ENCODE measurements around the gene MST1.

The MST1 gene

DNA sequence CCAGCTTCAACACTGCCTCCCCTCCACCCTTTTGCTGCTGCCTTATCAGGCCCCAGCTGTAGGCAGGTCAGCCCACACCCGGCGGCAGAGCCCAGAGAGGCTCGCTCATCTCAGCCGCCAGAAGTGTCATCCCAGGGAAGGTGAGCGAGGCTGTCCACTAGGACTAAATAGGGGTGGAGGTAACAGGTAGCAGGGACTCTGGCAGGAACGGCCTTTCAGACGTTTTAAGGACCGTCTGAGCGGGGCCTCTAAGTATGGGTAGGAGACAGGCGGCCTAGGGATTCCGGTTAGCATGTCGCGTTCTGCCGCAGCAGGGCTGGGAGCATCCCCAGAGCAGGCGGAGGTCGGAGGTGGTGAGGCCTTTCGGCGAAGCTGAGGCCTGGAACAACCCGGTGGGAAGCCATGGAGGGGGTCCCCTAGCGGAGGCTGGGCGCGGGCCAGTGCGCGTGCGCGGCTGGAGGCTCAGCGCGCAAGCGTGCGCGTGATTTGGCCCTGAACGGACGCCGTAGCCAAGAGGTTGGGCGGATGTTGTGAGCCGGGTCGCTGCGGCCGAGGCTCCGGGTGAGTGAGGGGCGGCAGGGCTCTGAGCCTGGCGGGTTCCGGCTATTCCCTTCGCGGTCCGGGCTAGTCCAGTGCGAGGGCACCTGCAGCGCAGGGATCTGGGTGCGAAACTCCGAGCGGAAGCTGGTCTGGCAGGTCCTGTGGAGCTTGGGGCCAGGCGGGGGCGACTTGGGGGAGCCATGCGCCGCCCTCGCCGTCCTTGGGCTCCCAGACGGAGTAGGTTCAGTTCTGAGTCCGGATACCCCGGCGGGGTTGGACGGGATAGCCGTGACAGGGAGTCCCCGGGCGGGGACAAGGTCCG, at the start of gene MST1, which contains the start of gene RNF123:
Gene MST1 (minus strand): TSS at position 429 of the 862 bp plus-strand sequence. CDS start 783 bp downstream, outside the sequence.
Gene RNF123 (plus strand): TSS at position 512 of the 862 bp plus-strand sequence. CDS start 1,609 bp downstream, outside the sequence.
- DNase-seq = no peak

DNA sequence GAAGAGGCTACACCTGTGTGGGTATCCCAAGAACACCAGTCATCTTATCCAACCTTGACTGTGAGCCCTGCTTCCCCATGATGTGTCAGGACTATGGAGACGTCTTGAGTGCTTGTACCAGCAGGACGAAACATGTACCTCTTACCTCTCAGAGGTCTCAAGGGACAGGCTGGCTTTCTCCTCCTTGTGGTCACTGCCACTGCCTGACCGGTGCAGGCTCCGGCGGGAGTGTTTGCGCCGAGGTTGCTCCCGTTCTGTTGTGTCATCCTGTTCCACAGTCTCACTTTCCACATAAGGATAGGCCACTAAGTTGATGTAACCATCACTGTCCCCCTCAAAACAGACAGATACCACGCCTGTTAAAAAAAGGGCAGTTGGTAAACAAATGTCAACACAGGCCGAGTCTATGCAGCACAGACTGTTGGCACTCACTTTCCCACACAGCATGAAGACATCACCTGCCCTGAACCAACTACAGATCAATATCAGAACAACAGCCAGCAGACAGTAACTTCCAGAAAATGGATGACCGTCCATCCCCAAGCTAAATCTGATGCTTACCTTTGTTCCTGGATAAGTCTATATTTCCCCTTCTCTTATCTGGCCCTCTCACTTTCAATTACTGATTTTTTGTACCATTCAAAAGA, 48.9 kb upstream of the MST1 start:
- no peak for DNase-seq

DNA sequence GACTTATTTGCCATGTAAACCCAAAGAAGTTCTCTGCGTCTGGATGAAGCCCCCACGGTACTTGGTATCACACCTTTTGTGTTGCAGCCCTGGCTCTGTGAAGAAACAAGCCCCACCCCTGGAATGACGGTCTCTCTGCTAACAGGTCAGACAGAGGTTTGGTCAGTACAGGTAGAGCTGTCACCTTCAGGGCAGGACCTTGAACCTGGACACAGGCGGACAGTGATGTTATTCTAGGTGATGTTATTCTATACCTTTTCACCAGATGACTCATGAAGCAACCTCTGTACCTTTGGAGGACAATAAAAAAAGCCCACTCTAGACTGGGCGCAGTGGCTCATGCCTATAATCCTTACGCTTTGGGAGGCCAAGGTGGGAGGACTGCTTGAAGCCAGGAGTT, 45.5 kb upstream of the MST1 start:
- no peak for DNase-seq

DNA sequence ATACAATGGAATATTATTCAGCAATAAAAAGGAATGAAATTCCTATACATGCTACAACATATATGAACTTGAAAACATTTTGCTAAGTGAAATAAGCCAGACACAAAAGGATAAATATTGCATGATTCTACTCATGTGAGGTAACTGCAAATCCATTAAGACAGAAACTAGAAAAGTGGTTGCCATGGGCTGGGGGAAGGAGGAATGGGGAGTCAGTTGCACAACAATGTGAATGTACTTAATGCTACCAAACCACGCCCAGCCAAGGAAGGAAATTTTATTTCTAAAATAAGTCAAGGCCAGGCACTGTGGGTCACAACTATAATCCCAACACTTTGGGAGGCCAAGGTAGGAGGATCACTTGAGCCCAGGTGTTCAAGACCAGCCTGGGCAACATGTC, 44.3 kb upstream of the MST1 start:
- no peak for DNase-seq

DNA sequence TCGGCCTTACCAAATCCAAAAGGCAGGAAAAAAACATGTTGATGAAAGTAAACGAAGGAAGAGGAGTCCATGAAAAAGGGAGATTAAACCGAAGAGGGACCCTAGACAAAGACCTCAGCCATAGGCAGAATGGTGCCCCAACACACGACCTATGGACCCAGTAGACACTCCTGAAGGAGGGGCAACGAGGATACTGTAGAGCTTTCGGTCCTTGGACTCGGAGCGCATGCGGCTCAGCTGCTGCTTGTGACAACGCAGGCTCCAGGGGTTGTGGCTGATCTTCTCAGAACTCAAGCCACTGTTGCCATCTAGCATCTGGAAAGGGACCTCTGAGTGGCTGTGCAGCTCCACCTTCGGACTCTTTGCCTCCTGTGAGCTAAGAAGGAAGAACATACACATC, 43.3 kb upstream of the MST1 start:
- no peak for DNase-seq

DNA sequence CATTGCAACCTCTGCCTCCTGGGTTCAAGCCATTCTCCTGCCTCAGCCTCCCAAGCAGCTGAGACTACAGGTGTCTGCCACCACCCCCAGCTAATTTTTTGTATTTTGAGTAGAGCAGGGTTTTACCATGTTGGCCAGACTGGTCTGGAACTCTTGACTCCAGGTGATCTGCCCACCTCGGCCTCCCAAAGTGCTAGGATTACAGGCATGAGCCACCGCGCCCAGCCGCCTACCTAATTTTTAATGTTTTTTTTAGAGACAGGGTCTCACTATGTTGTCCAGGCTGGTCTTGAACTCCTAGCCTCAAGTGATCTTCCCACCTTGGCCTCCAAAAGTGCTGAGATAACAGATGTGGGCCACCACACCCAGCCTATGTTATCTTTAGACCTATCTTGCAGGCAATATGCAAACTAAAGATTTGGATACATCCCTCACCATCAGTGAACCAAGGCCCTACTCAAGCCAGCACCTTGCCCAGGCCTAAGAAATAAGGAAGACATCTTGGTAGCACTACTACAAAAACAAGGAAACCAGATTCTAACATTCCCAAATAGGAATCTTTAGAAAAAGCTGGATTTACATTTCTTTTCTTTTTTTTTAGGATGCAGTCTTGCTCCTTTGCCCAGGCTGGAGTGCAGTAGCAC, 40.8 kb upstream of the MST1 start:
- no peak for DNase-seq

DNA sequence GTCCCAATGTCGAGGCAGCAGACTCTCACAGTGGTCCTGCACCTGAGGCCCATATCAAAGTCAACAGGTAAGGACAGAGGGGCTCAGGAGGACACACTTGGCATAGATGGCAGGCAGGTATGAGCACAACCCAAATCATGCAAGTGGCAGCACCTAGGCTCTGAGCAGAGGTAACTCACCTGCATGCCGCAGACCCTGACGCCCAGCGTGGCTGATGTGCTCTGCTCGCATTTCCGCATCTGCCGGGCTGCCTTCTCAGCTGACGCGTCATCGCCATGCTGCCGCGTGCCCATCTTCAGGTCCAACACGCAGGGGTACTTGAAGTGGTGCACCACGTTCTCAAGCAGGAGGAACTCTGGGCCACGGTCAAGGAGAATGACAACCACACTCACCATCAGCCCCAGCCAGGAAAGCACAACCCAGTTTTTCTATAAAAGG, 38.7 kb upstream of the MST1 start:
- no peak for DNase-seq

DNA sequence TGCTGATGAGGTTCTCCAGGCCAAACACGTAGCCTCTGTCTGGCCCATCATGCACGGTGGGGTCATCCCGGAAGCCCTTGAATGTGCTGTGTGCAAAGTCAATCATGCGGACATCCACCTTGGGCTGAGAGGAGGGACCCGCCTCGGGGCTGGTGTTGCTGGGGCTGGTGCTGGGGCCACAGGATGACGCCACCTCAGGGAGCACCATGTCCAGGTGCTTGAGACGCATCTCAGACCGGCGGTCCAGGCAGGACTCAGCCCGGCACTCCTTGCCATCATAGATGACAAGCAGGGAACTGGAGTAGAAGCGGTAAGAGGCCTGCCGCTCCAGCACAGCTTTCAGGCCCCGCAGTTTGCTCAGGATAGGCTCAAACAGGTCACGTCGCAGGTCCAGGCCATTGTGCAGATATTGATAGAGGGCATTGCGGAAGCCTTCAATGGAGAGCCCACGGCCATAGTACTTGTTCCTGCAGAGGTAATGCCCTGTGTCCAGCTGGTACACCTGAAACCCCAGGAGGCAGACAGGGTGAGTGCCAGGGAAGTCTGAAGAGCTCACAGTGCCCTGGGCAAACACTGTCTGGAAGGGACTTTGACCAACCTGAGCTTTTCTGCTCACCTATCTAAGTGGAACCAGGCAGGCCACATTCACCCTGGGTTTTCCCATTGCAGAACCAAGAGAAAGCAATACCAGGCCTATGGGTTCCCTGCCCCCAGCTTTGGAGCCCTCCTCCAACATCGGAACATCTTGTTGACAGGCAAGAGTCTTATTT, 38.1 kb upstream of the MST1 start:
- DNase-seq = no peak

DNA sequence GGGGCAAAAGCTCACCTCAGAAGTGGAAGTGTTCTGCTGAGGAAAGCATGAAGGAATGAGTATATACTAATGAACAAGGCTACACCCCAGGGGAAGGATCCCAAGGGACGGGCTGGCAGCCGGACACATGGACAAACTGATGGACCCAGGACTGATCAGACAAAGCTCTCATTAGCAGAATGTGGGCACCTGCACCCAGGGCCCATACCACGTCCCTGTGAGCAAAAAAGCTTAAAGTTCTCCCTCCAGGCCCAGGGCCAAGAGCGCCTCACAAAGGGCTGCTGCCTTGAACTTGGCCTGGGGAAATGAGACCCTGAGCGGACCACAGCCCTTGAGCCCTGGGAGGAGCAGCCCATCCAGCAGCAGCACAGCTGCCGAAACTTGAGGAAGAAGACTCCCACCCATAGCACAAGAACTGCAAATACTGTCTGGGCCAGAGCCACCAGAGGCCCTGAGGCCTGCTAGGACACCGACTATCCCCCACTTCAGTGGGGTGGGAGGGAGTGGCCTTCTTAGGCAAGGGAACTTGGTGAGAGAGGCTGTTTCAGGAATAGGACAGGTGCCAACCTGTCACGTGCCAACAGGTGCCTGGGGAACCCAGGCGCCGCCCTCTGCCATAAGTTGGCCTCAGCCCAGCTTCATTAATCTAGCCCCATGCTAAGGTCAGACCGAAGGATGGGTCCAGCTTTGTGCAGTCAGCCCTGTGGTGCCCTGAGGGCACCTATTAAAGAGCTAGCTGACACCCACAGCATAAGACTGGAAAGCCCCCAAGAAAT, 36.8 kb upstream of the MST1 start:
- no peak for DNase-seq

DNA sequence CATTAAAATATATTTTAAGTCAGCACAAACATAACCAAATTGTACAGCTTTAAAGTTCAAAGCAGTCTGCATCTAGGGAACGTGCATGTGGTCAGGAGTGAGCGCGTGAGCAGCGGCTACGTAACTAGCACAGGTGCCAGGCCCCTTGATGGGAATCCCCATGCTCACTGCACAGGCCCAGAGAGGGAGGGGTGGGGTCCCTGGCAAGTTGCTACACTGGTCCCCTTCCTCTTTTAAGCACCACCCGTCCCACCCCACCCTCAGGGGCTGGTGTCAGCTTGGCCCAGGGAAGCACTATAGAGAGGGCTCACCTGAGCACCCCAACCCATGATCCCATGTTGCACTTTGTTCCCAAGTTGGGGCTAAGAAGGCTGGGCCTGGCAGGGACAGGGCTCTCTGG, 35.3 kb upstream of the MST1 start:
- DNase-seq = no peak

DNA sequence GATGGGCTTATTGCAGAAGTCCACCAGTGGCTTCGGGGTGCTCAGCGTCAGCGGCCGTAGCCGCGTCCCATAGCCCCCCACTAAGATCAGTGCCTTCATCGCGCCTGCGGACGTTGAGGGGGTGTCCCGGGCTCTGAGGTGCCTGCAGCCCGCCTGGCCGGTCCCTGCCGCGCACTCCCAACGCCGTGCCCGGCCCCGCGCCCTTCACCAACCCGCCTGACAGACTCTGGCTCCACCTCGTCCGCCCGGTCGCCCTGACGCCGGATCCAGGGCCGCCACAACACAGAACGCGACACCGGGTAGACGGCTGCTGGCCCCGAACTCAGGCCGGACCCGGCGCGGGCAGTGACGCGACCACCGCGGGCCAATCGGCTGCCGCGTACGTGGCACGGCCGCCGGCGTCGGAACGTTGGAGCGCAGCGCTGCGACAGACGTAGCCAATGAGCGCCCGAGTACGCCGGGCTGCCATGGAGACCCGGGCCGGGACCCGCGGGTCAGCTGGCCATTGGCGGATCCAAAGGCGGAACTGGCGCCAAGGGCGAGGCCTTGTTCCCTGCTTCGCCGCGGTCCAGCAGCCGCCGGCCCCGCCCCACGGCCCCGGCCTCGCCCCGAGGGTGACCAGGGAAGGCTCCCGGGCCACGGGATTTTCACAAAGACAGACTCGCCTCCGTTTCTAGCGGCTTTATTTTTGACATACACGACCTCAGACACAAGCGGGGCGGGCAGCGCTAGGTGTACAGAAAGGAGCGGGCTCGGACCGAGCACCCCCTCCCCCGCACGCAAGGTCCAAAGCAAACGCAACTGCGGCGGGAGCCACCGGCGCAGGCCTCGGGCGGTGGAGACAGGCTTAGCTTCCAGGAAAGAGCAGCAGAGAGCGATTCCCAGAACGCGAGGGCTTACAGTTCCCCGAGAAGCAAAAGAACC, 34.6 kb upstream of the MST1 start, which contains the start of gene GMPPB:
Gene GMPPB (minus strand): TSS at position 324 of the 924 bp plus-strand sequence. CDS start 225 bp downstream, at position 99.
- DNase-seq = peak; percentile 88 to 95

DNA sequence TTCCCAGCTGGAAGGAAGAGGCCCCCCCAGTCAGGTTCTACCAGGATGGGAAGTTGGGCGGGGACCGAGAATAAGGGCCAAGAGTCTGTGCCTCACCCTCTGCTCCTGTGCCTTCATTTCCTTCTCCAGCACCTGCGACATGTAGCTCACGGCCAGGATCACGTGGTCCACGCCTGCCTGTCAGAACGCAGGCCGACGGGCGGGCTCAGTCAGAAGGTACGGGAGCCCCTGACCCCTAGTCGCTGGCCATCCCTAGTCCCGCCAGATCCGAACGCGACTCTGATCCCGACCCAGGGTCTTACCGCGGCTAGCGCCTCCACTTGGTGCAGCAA, 34.0 kb upstream of the MST1 start:
- peak in 1 of 2 experiments; percentile 54 for DNase-seq

DNA sequence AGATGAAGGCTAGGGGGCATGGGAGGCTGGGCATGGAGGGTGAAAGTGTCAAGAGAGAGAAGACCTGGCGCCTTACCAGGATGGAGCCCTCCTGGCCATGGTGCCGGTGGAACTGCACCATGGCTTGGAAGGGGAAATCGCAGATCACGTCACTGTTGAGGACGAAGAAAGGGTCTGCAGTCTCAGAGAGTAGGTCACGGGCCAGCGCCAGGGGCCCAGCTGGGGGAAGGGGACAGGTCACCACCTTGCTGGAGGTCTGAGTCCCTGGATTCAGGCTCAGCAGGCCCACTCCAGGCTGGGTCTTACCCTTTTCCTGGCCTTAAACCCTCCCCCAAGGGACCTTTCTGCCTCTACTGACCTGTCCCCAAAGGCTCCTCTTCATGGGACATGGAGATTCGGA, 33.6 kb upstream of the MST1 start:
- no peak for DNase-seq

DNA sequence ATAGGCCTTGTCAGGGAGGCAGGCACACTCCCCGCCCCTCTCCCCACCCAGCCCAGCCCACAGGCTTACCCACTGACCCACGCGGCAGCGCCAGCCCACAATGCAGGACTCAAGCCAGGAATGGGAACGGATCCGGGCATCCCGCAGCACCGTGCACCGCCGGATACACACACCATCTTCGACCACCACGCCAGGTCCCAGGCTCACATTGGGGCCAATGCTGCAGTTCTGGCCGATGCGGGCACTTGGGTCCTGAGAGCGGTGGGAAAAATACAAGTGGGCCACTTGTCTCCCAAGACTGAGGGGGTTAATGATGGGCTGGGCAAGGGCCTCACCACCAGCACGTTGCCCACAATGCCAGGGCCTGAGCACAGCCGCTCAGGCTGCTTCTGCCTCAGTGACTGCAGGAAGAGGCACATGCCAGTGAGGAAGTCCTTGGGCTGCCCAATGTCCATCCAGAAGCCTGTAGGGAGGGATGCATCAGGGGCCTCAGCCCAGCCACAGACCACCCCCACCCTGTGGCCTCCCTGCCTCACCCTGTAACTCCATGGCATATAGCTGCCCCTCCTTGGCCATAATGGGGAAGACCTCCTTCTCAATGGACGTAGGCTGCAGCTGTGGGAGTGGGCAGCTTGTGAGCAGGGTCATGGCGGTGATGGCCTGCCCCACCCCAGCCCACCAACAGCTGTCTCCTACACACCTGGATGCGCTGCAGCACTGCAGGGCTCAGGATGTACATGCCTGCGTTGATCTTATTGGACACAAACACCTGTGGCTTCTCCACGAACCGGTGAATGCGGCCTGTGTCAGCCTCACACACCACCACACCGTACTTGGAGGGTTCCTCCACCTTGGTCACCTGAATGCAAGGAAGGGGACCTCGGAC, 32.9 kb upstream of the MST1 start:
- DNase-seq = no peak

DNA sequence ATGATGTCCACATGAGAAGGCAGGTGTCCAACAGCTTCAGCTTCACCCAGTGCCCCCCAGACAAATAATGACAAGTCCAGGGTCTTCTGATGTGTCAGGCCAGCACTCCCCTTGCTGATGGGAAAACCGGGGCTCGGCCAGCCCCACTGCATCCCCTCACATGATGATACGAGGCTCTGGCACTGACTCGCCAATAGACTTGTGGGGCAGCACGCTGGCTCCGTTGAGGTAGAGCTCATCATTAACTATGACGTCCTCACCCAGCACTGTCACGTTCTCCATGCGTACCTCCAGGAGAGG, 32.3 kb upstream of the MST1 start:
- DNase-seq = no peak

DNA sequence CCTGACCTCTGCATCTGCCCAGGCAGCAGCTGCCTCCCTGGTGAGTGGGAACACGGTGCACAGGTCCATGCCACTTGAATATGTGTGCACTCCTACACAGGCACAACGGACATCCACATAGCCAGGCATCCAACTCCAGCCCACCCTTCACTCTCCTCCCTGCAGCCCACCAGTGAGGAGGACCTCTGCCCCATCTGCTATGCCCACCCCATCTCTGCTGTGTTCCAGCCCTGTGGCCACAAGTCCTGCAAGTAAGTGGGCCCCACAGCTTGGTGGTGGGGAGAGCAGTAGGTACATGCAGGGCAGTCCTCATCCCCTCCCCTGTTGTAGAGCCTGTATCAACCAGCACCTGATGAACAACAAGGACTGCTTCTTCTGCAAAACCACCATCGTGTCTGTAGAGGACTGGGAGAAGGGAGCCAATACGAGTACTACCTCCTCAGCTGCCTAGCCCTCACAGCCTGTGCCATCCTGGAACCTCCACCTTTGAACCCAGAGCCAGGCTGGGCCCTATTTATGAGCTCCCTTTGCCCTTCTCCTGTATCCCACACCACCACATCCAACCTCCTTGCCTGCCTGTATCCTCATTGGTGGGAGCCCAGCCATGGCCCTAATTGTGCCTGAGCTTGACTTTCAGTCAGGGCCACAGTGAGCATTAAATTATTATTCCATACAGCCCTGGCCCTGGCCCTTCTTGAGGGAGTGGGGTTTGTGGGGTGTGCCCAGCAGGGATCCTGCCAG, 31.8 kb upstream of the MST1 start:
- no peak for DNase-seq

- peak; percentile 90 for DNase-seq
Observed at GRCh38 chr3:49719214-49719884, 30.1 kb upstream of the MST1 start, which contains the start of gene AMIGO3. TSS of gene AMIGO3 (minus strand) at chr3:49719684. CDS start at chr3:49719465, 219 bp downstream.

- DNase-seq = no peak
Observed at GRCh38 chr3:49718858-49719213, 29.6 kb upstream of the MST1 start.
